Stimulated activated CD4-positive, alpha-beta T cell treated with anti-CD3 and anti-CD28 coated beads, Interleukin-12 subunit alpha, Interleukin-12 subunit beta, amount 100 ng/mL, for 48 hours (primary cell): ENCODE results near the gene ENG.

ENCODE experiments used
- DNase-seq, 3 donors: peaks; one replicate each; pipeline ENCODE4 v3.0.0-alpha.2; 2020; ENCODE audit warnings: low read depth in 2 of 3, low spot score in 1 of 3

The ENG gene

DNA sequence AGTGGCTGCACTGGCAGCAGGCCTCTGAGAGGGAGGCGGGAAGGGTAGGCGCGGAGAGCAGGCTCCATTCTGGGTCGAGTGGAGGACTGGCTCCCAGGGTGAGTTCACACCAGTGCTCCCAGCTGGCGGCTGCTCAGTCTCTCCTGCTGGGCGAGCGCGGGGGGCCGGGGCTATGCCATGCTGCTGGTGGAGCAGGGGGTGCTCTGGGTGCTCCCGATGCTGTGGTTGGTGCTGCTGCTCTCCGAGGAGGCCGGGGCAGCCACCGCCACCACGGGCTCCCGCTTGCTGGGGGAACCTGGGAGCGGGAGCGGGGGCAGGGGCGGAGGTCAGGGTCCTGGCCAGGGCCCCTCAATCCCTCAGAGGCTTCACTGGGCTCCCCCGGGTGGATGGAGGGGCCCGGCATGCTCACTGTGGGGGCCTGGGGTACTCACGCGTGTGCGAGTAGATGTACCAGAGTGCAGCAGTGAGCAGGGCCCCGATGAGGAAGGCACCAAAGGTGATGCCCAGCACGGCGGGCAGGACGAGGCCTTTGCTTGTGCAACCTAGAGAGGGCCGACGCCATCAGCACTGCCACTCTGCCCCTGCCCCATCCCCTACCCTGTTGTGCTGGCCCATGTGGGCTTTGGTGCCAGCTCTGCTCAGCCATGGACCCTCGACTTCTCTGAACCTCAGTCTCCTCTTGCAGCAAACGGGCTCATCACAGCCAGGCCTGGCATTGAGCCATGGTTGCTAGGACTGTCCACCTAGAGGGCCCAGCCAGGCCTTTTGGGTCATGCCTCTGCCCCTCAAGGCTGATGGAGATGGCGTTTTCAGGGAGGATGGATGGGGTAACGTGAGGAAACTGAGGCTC, 38.7 kb downstream of the ENG start:
- no peak for DNase-seq

GRCh38 chr9:127814619-127815511, 39.6 kb downstream of the ENG start:
- DNase-seq, result no peak

GRCh38 chr9:127813686-127814226, 40.7 kb downstream of the ENG start:
- DNase-seq, result no peak

DNA sequence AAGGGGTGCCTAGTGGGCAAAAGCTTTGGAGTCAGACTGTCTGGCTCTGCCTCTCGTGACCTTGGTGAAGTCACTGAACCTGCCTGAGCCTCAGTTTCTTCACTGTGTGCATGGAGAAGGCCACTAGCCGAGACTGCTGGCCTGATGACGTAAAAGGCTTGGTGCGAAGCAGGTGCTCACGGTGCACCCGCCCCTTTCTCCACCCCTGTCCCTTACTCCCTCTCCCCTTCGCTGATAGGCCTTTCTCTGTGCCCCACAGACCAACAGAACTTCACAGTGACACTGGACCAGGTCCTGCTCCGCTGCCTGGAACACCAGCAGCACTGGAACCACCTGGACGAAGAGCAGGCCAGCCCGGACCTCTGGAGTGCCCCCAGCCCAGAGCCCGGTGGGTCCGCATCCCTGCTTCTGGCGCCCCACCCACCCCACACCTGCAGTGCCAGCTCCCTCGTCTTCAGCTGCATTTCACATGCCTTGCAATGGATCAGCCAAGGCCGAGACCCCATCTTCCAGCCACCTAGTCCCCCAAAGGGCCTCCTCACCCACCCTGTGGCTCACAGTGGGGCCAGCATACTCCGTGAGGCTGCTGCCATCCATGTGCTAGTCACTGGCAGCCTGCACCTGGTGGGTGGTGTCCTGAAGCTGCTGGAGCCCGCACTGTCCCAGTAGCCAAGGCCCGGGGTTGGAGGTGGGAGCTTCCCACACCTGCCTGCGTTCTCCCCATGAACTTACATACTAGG, 41.4 kb downstream of the ENG start:
- DNase-seq, result no peak

DNA sequence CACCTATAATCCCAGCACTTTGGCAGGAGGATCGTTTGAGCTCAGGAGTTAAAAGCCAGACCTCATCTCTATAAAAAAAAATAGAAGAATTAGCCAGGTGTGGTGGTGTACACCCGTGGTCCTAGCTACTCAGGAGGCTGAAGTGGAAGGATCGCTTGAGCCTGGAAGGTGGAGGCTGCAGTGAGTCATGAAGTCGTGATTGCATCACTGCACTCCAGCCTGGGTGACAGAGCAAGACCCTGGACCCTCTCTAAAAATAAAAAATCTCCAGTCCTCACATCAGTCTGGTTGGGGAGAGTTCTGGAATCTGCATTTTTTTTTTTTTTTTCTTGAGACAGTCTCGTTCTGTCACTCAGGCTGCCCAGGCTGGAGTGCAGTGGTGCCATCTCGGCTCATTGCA, 42.4 kb downstream of the ENG start:
- DNase-seq, result no peak

DNA sequence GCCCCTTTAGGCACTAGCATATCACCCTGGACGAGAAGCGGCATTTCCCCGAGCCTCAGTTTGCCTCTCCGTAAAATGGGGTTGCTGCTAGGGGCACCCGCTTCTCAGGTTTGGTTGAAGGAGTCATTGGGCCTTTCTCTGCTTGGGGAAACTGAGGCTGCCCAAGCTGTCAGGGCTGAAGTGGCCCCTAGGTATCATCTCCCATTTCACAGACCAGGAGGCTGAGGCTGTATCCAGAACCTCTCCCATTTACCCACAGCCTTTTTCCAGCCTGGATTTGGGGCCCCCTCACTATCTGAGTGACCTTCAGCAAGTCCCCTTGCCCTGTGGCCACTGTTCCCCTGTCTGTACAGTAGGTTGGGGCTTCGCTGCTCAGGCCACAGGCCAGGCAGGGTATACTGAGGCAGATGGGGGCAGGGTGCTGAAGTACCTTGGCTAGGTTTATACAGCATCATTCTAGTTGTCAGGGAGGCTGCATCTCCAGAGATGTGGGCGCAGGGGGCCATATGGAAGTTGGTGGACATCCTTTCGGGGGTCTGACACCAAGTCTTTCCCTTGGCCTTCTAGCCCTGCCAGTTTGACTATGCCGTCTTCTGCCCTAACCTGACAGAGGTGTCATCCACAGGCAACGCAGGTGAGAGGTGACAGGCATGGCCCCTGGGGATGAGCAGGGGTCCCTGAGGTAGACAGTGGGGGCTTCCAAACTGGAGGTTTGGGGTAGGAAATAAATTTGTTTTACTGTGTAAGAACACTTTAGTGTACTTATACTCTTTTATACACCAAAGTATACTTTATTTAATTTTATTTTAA, 43.9 kb downstream of the ENG start:
- DNase-seq, result no peak

DNA sequence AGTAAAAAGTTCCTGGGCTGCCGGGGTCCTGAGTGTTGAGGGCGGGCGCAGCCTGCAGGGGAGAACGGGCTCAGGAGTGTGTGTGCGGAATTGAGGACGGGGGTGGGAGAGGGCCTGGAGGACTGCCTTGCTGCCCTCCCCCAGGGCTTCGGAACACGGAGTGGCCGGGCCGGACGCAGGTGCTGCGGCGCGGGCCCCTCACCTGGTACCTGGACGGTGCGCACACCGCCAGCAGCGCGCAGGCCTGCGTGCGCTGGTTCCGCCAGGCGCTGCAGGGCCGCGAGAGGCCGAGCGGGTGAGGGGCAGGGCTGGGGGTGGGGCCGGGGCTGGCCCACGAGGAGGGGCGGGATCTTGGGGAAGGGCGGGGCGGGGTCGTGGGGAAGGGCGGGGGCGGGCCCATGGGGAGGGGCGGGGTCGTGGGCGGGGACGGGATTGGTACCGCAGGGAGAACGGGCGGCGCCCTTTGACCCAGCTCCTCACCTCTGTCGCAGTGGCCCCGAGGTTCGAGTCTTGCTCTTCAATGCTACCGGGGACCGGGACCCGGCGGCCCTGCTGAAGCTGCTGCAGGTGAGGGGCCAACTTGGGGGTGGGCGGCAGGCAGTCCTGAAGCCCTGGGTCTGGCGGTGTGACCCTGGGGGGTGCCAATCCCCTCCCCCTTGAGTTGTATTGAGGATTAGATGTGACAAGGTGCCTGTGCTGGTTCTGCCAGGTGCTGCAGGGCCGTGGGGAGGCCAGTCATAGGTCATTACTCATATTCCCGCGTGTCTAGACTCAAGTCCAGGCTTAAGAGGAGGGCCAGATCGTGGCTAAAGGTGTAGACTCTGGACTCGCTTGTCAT, 44.7 kb downstream of the ENG start:
- DNase-seq, result no peak

DNA sequence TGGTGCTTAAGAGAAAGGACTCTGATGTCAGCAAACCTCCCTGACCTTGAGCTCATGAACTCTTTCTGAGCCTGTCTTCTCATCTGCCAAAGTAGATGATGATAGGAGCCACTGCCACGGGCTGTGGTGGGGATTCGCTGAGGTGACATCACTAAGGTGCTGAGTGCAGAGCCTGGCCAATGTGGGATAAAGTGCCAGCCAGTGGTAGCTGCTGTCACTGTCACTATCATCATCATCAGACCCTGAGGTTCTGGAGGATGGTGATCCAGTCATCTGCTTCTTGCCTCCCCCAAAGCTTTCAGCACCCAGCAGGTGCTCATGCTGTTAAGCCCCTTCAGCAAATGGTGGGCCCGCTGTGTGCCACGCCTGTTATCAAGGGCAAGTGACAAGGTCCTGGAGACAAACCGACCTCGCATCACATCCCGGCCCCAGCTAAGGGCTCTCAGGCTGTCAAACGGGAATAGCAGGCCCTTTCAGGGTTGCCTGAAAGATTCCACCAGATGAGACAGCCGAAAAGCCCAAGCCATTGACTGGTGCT, 45.4 kb downstream of the ENG start:
- DNase-seq, result no peak

GRCh38 chr9:127808347-127809001, 46.0 kb downstream of the ENG start:
- no peak for DNase-seq

DNA sequence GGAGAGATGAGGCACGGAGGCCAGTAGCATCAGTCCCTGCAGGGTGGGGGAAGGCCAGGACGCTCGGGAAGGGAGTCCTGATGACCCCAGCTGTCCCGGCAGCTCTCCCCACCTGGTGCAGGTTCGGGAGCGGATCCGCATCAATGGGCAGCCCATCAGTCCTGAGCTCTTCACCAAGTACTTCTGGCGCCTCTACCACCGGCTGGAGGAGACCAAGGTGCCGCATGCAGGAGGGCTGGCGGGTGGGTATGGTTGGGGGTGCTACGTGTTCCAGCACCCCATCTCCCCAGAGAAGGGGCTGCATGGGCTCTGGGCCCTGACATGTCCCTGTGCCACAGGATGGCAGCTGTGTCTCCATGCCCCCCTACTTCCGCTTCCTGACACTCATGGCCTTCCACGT, 47.6 kb downstream of the ENG start:
- DNase-seq, result no peak

DNA sequence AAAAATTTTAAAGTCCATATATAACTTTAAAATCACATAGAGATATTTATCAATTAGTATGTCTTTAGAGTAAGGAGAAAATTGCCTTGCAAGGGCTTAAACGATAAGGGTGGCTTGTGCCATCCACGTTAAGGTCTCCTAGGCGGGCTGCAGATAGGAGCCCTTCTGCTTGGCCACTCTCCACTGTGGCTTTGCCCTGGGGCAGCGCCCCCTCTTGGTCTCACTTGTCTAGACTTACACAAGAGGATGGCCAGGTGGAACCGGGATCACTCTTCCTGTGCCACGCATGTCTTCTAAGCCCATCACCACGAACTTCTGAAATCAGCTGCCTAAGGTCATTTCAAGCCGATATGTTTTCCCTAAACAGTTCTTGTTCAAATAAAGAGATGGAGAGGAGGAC, 48.8 kb downstream of the ENG start:
- no peak for DNase-seq

GRCh38 chr9:127803507-127804352, 50.7 kb downstream of the ENG start:
- DNase-seq, result no peak

GRCh38 chr9:127802576-127803443, 51.6 kb downstream of the ENG start, which contains the start of gene FPGS:
Gene FPGS (plus strand): TSS chr9:127802882. CDS start chr9:127802925, 43 bp downstream.
- peak; percentile 71 to 83 (median 75) for DNase-seq

DNA sequence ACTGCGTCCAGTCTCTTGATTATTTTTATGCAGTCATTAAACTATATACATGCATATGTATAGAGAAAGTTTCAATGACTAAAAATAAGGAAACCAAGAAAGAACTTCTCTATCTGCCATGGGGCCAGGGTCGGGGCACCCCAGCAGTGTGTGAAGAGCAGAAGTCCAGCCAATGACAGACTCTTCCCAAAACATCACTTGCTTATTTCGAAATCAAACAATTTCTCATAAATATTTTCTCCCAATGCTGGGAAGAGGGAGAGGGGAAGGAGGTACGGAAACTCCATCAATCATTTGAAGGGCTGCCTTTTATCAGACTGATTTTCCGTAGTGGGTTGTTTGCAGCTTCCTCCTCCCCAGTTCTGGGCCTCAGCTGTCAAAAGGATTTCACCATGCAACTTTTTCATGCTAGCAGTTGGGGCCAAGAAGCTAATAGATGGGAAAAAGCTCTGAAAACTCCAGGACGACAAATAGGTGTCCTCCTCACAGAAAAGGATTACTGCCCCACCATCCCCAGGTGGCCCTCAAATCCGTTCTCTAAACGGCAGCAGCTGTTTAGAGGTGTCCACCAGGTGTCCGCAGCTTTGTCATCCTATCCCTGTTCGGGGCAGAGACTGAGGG, 52.4 kb downstream of the ENG start:
- DNase-seq, result no peak

DNA sequence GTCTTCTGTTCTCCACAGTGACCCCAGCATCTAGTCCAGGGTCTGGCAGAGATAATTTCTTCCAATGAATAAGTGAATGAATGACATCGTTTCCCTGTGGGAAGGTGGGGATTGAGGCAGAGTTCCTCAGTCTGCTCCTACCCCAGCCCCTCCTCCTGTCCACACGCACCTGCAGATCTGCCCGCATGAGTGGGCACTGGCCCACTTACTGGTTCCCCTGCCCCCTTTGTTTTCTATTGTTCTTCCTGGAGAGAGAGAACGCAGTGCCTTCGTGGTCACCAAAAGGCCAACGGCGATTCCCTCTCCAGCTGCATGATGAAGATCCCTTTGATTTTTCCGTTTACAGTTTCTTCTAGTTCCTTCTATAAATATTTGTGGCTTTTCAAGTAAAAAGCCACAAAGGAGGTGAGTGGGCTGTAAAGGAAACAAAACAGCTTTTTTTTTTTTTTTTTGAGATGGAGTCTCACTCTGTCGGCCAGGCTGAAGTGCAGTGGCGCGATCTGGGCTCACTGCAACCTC, 57.5 kb downstream of the ENG start:
- DNase-seq, result no peak

- no peak for DNase-seq
Observed at GRCh38 chr9:127796225-127796813, 58.1 kb downstream of the ENG start.
